Frontal cortex (tissue), 4 donors: Measurements from ENCODE around the gene UBE2QL1. TPM values are rescaled to one million over a fixed set of nuclear protein-coding genes. Genes with fewer than 3 reads are reported as not detected.

Experiments
- DNase-seq, 2 donors: peaks; one replicate each; pipeline ENCODE4 v3.0.0; 2012; ENCODE audit warnings: low spot score in 2 of 2
- FAIRE-seq: peaks from 2 replicates; lab custom pipeline; 2012; peaks lifted over from hg19 to GRCh38; lab: Jason Lieb, UNC
- total RNA-seq: library from RNA; depleted of rRNA; stranded (reverse); fragments of >200 nt; gene quantifications from one replicate; pipeline ENCODE4 v1.2.3, GENCODE V29; 2014
- donor health status: control.
- donor health status: control.
- donor health status: control.

Gene UBE2QL1
- total RNA-seq, 1 donor from 2014 or later, result 39.1 TPM

- FAIRE-seq, result no peak
- DNase-seq, result no peak
Observed at GRCh38 chr5:6424700-6425099, 24.0 kb upstream of the UBE2QL1 start.

DNA sequence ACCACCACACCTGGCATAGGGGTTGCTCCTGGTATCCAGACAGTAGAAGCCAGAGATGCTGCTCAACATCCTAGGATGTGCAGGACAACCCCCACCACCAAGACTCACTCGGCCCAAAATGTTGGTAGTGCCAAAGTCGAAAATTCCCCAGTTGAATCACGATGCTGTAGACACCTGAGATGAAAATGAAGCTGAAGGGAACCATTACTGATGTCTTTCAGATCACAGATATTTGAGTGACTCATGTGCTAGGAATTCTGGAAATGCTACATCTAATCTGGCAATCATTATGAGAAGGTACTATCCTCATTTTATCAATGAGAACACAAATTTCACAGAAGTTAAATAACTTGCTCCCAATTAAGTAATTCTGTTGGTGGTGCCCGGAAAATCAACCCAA is 21.0 kb upstream of the UBE2QL1 start:
- DNase-seq (no peak), FAIRE-seq (no peak)

- no peak for FAIRE-seq
- DNase-seq, result no peak
Observed at GRCh38 chr5:6430418-6431028, 18.1 kb upstream of the UBE2QL1 start.

DNA sequence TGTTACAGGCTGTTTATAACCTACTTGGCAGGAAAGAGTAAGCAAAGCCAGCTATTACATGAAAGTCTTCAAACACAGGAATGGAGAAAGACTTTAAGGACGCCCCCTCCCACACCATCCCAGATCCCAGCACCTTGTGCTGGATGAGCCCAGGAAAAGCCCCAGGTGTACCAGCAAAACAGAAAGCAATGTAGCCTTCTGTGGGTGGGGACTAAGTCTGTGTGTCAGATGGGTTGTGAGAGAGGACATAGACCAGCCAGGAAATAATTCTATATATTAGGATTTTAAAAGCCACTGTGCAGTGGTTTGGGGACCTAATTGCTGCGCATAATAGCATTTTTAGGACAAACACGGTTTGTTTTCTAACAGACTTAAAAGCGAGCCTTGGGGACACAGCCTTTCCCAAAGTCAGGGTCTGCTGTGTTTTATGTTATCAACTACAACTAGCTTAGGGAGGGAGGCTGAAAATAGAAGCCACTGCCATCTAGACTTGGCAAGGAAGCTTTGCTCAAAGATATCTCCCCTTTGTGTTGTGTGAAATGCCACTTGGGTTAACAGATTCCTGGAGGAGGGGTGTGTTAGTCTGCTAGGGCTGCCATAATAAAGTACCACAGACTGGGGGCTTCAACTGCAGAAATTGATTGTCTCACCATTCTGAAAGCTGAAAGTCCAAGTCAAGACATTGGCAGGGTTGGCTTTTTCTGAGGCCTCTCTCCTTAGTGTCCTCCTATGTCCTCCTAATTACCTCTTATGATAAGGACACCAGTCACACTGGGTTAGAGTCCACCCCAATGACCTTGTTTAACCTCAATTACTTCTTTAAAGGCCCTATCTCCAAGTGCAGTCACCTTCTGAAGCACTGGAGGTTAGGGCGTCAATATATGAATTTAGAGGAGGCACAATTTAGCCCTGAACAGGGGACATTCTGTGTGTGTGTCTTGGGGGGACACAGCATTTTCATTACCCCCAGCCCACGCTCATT is 17.2 kb upstream of the UBE2QL1 start:
- DNase-seq (no peak), FAIRE-seq (no peak)

- FAIRE-seq (no peak), DNase-seq (no peak)
Observed at GRCh38 chr5:6432206-6432605, 16.5 kb upstream of the UBE2QL1 start.

GRCh38 chr5:6434731-6435130 is 13.9 kb upstream of the UBE2QL1 start:
- no peak for FAIRE-seq
- DNase-seq, result no peak

DNA sequence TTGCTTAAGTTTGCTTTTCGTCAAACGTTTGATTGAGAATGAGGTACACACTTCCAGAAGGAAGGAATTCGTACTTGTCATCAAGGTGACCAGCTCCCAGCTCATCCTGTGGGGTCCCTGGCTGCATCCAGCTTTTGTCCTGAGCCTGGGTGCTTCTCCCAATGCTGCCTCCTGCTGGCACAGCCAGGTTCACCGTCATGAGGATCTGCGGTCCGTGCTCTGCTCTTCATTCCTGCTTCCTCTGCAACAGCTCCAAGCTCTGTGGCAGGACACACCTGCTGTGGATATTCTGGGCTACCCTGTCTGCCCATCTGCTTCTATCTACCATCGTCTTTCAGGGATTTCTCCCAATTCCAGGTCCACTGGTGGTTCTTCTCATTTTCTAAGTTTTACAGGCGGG is 13.3 kb upstream of the UBE2QL1 start:
- DNase-seq, result no peak
- FAIRE-seq, result no peak

GRCh38 chr5:6436715-6437331 is 11.8 kb upstream of the UBE2QL1 start:
- DNase-seq (no peak), FAIRE-seq (no peak)

DNA sequence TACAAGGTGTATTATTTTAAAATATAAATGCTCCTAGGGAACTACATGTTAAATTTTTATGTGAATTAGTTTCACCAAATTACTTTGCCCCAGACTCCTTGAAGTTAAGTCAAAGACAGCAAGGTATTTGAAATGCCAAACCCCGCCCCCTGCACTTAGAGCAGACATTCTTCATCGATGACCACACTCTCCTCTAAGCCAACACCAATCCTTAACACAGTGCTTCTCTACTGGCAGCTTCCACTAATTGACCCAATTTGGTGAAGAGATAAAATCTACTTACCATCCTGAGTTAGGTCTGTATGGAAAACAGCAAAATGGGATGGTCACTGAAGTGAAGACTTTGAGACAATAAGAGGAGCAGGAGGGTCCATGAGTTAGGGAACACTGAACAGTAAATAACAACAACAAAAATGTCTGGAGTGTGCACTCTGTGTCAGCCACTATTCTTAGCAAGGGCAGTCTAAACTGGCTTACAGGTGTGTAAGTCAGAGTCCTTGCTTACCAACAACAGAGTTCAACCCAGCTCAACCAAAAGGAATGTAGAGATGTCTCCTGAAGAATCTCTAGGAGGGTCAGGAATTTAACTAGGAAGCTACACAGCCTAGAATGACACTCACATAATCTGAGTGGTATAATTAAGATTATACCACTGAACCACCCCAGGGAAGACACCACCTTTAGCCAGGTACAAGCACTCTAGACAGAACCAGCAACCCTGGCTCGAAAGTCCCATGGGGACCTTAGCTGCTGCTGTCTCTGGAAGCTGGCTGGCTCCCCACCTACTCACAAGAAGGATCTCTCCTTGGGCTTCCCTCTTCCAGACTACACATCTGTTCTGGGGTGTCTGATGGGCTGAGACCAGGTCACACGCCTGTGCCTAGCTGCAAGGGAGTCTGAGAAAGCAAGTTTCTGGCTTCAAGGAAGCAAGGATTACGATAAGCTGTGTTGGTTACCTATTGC is 8.8 kb upstream of the UBE2QL1 start:
- FAIRE-seq, result no peak
- no peak for DNase-seq

DNA sequence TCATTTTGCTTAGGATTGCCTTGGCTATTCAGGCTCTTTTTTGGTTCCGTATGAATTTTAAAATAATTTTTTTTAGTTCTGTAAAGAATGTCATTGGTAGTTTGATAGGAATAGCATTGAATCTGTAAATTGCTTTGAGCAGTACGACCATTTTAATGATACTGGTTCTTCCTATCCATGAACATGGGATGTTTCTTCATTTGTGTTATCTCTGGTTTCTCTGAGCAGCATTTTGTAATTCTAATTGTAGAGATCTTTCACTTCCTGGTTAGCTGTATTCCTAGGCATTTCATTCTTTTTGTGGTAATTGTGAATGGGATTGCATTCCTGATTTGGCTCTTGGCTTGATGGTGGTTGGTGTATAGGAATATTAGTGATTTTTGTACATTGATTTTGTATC is 6.3 kb upstream of the UBE2QL1 start:
- no peak for FAIRE-seq

GRCh38 chr5:6443326-6443725 is 5.3 kb upstream of the UBE2QL1 start:
- FAIRE-seq (no peak), DNase-seq (no peak)

More for the DNA sequence above, 6.3 kb upstream of the UBE2QL1 start:
- DNase-seq, result no peak

DNA sequence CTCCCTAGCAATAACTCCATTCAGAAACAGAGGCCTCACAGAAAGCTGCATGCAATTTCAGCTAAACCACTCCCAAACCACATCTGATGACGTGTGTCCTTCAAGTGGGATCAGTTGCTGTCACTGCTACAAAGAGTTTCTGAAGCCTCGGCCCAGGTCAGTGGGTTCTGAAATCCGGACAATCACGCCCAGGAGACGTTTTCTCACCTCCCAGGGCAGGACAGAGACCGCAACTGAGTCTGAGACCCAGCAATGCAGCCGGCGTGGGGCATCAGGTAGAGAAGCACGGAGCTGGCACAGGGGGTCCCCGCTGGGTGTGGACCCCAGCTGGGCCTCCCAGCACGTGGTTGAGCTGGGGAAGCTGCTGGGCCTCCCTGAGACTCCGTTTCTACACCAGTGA is 2.6 kb upstream of the UBE2QL1 start:
- DNase-seq (no peak), FAIRE-seq (no peak)

DNA sequence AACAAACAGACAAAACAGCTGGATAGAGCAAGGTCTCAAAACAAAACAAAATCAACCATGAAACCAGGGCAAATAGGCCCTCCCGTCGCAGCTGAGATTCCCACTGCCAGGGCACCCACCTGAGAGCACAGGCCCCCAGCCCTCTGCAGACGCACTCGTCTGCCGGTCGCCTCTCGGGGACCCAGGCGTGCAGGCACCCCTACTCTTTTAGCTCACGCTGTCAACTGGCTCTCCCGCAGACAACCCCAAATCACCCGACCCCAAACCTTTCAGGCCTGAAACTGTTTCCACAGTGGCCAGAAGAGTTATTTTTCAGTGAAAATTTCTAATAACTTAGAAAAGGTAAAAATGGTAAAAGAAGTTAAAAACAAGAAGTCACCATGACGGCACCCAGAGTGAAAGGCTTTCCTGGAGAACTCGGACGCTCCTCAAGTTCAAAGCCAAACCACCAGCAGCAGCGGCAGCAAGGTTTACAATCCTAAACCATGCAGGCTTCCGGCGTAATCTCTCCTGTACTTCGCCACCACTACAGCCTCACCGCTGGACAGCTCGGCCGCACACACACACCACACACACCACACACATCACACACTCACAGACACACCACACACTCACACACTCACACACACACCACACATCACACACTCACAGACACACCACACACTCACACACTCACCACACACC is 1.9 kb upstream of the UBE2QL1 start:
- FAIRE-seq (no peak), DNase-seq (no peak)

DNA sequence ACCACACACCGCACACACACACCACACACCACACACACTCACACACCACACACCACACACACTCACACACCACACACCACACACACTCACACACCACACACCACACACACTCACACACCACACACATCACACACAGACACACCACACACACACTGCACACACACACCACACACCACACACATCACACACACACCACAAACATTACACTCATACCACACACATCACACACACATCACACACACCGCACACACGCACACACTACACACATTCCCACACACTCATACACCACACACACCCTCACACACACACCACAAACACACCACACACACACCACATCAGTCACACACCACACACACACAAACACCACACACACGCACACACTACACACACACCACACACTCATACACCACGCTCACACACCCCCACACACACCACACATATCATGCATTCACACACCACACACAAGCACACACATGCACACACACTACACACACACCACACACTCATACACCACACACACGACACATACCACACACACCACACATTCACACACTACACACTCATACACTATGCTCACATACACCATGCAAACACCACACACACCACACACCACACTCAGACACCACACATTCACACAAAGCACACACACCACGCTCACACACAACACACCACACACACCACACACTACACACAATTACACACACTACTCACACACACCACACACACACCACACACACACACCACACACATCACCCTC is 1.1 kb upstream of the UBE2QL1 start:
- DNase-seq (no peak), FAIRE-seq (no peak)

DNA sequence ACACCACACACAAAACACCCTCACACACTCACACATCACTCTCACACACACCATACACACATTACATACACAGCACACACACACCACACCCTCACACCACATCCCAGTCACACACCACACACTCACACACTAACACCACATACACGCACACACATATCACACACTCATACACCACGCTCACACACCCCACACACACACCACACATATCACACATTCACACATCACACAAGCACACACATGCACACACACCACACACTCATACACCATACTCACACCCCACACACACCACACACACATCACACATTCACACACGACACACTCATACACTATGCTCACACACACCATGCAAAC is 543 bp upstream of the UBE2QL1 start:
- DNase-seq (no peak), FAIRE-seq (no peak)

DNA sequence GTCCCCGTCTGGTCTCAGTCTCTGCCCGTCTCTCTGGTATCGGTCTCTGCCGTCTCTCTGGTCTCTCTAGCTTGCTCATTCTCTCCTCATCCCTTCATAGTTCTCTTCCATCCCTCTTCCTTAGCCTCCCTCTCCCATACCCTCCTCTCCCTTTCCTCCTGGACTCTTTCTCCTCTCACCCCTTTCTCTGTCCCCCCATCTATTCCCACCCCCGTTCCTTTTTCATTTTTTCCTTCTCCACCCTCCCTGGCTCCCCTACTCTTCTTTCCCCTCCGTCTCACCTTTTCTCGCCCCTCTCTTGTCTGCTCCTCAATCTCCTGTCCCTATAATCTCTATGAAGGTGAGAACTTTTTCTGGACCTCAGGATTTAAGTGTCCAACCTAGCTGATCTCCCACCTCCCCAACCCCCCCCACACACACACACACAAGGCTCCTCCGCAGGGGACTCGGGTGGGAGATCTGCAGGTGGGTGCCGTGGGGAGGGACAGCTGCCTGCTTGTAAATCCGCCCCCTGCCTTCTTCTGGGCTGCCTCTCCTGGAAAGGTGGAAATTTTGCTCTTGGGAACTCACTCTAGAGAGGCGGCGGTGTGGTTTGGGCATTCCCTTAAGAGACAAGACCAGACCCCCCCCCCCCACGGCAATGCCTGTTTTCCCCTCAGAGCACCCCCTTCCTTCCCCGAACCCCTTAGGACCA is 953 bp downstream of the UBE2QL1 start:
- FAIRE-seq (no peak), DNase-seq (no peak)

DNA sequence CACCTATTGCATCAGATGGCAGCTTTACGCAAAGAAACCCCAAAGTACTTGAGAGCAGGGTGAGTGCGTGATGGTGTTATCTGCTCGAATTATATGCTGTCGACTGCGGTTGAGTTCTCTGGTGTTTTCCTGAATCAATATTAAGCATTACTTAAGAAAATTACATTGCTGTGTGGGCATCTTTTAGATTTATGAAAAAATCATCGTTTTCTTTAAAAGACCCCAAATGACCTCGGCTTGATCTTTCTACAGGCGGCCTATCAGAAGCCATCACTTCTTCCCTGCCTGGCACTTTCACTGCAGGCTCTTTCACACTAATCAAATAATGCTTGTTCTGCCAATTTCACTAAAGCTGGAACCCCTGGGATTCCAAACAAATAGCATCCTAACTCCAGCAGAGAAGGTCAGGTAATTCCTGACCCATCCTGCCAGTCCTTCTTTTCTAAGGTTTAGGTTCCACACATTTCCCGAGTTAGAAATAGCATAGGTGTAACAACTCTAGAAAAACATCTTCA is 1.7 kb downstream of the UBE2QL1 start:
- FAIRE-seq (no peak), DNase-seq (no peak)
